Activated naive CD8-positive, alpha-beta T cell treated with anti-CD3 and anti-CD28 coated beads for 36 hours (primary cell): ENCODE measurements around the gene PLA2G12B. TPM values are rescaled to one million over a fixed set of nuclear protein-coding genes. Genes with fewer than 3 reads are reported as not detected.
"Not testable (repeated sequence)": the region's sequence is repeated elsewhere in the genome, so short reads cannot be mapped to it uniquely, and the experiment has no call there.

Experiments
- DNase-seq: peaks from one replicate; pipeline ENCODE4 v3.0.0; 2021
- H3K27ac Mint-ChIP-seq: one replicate; pipeline ENCODE4 v1.8.0; 2022; ENCODE audit warnings: mild to moderate bottlenecking, moderate library complexity, mixed read lengths
- H3K27me3 Mint-ChIP-seq: one replicate; pipeline ENCODE4 v1.8.0; 2022; ENCODE audit warnings: mild to moderate bottlenecking, mixed read lengths
- H3K36me3 Mint-ChIP-seq: one replicate; pipeline ENCODE4 v1.8.0; 2021; ENCODE audit warnings: mild to moderate bottlenecking, mixed read lengths
- H3K4me1 Mint-ChIP-seq: one replicate; pipeline ENCODE4 v1.8.0; 2021; ENCODE audit warnings: mixed read lengths
- H3K4me3 Mint-ChIP-seq: one replicate; pipeline ENCODE4 v1.8.0; 2022; ENCODE audit warnings: mild to moderate bottlenecking, moderate library complexity, mixed read lengths
- H3K9me3 Mint-ChIP-seq: one replicate; pipeline ENCODE4 v1.8.0; 2022; ENCODE audit warnings: mixed read lengths
- total RNA-seq, 2 experiments: library from RNA; stranded (reverse); gene quantifications; one replicate each; pipeline ENCODE4 v1.2.3, GENCODE V29; 2021

Gene PLA2G12B
- total RNA-seq, 2 experiments from 2014 or later = not detected

DNA sequence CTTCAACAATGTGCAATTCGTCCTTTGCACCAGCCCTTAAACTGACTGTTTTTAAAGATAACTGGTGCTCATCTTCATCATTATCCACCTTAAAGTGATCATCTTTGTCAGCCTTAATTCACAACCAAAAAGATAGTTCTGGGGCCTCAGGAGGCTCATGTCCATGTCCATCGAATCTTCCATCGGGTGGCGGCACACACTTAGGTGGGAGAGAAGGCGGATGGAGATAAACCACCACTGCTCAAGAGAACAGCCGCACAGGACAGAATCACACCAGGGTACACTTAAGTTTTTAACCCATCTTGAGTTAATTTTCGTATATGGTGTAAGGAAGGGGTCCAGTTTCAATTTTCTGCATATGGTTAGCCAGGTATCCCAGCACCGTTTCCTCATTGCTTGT is 36.3 kb downstream of the PLA2G12B start:
- H3K9me3 Mint-ChIP-seq = peaks cover 21% of the 10 kb centered on the region
- peaks cover 10% of the 10 kb centered on the region for H3K36me3 Mint-ChIP-seq
- no peak overlapping the region for H3K27ac Mint-ChIP-seq
- H3K4me1 Mint-ChIP-seq = no peaks in the 10 kb centered on the region
- DNase-seq = no peak
- no peaks in the 10 kb centered on the region for H3K27me3 Mint-ChIP-seq
- no peak overlapping the region for H3K4me3 Mint-ChIP-seq

DNA sequence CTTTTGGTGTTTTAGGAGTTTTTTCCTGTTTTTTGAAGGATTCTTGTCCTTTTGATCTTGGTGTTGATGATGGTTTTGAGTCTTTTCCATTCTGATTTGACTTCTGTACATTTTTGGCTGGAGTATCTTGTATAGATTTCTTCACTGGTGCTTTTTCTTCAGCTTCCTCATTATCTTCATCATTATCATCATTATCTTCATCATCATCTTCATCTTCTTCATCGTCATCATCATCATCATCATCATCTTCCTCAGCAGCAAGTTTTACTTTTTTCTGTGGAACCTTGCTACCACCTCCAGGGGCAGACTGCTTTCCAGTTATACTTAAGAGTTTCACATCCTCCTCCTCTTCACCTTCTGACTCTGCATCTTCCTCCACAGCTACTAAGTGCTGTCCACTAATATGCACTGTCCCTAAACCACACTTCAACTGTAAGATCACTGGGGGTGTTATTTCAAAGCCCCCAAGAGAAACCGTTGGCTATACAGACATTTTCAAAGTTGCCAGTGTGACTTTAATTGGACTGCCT is 36.7 kb downstream of the PLA2G12B start:
- H3K36me3 Mint-ChIP-seq, H3K27ac Mint-ChIP-seq, H3K27me3 Mint-ChIP-seq, H3K4me3 Mint-ChIP-seq, DNase-seq, H3K4me1 Mint-ChIP-seq: not testable (repeated sequence)
- H3K9me3 Mint-ChIP-seq = peaks cover 21% of the 10 kb centered on the region

DNA sequence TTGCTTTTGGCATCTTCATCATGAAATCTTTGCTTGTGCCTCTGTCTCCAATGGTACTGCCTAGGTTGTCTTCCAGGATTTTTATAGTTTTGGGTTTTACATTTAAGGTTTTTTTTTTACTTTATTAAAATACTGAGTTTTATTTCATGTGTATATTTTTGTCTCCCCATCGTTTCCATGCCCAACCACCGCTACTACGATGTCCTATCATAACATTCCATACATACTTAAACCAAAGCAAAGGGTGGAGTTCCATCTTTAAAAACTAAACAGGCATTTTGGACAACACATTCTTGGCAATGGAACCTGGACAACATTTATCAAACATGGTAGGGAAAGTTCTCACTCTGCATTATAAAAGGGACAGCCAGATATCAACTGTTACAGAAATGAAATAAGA is 37.4 kb downstream of the PLA2G12B start:
- H3K36me3 Mint-ChIP-seq, H3K27ac Mint-ChIP-seq, H3K27me3 Mint-ChIP-seq, DNase-seq, H3K4me3 Mint-ChIP-seq, H3K4me1 Mint-ChIP-seq: not testable (repeated sequence)
- H3K9me3 Mint-ChIP-seq = peaks cover 18% of the 10 kb centered on the region

DNA sequence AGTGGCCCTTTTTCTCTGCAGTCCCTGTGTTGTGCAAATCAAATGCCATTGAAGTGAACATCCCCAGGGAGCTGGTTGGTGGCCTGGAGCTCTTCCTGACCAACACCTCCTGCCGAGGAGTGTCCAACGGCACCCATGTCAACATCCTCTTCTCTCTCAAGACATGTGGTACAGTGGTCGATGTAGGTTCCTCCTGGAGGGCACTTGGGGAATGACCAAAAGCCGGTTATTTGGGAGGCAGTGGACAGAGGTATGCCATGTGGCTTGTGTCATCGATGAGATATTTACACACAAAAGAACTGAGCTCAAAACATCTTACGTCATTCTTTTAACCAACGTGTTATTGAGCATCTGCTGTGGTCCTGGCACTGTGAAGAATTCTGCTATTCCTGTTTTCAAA is 41.3 kb downstream of the PLA2G12B start:
- H3K4me1 Mint-ChIP-seq = no peaks in the 10 kb centered on the region
- no peak for DNase-seq
- no peaks in the 10 kb centered on the region for H3K9me3 Mint-ChIP-seq
- H3K27ac Mint-ChIP-seq = no peak overlapping the region
- no peaks in the 10 kb centered on the region for H3K27me3 Mint-ChIP-seq
- no peak overlapping the region for H3K4me3 Mint-ChIP-seq
- H3K36me3 Mint-ChIP-seq = no peaks in the 10 kb centered on the region

DNA sequence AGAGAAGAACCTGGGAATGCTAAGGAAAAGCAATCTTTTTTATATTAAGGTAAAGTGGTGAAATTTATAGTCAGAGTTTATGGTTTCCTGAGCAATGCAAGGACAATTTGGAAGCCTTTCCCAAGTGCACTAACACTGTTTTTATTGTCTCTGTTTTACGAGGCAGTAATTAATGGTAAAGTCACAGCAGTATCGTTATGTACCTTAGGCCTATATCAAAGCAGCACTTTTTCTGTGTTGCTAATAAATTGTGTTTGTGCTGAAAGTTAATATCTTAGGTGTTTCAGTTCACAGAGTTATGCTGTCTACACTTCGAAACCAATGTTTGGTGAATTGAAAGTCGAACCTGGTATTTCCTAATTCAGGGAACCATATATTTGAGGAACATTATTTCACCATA is 41.9 kb downstream of the PLA2G12B start:
- no peaks in the 10 kb centered on the region for H3K9me3 Mint-ChIP-seq
- H3K27me3 Mint-ChIP-seq = no peaks in the 10 kb centered on the region
- H3K27ac Mint-ChIP-seq = no peak overlapping the region

DNA sequence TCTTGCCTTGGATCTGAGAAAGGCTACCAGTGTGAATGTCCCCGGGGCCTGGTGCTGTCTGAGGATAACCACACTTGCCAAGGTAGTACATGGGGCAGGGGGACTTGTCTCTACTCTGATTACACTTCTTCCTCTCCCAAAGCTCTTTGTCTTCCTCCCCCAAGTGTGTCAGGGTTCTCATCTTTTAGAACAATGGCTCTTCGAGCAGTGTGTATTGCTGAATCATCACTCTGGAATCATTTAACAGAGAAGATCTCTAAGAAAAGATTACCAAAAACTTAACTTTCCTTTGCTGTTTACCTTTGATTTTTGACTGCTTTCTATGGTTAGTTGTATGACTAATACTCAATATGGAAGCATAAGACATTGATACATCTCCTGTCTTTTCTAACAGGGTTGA is 42.8 kb downstream of the PLA2G12B start:
- H3K27ac Mint-ChIP-seq = no peak overlapping the region
- no peaks in the 10 kb centered on the region for H3K27me3 Mint-ChIP-seq
- H3K36me3 Mint-ChIP-seq = no peaks in the 10 kb centered on the region

More for the DNA sequence above, 41.9 kb downstream of the PLA2G12B start:
- Mint-ChIP-seq H3K4me1 (no peaks in the 10 kb centered on the region), H3K36me3 (no peaks in the 10 kb centered on the region), H3K4me3 (no peak overlapping the region)
- no peak for DNase-seq

DNA sequence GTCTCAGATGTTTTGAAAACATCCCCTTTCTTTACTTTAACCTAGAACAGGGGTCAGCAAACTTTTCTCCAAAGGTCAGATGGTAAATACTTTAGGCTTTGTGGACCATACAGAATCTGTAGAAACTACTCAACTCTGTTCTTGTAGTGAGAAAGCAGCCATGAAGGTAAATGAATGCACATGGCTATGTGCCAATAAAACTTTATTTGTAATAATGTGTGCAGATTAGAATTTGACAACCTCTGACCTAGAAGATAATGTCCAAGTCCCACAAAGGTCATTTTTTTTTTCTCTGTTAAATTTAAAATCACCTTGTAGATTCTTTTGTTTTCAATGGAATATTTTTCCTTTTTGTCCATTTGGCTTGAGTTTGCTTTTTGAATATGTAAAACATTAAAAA is 43.9 kb downstream of the PLA2G12B start:
- no peak overlapping the region for H3K27ac Mint-ChIP-seq
- H3K36me3 Mint-ChIP-seq = no peaks in the 10 kb centered on the region
- no peaks in the 10 kb centered on the region for H3K9me3 Mint-ChIP-seq
- H3K4me3 Mint-ChIP-seq = no peak overlapping the region
- H3K27me3 Mint-ChIP-seq = no peaks in the 10 kb centered on the region
- peaks cover 3% of the 10 kb centered on the region for H3K4me1 Mint-ChIP-seq
- DNase-seq = no peak

More for the DNA sequence above, 42.8 kb downstream of the PLA2G12B start:
- H3K4me1 Mint-ChIP-seq = no peaks in the 10 kb centered on the region
- no peak for DNase-seq
- no peaks in the 10 kb centered on the region for H3K9me3 Mint-ChIP-seq
- H3K4me3 Mint-ChIP-seq = no peak overlapping the region

DNA sequence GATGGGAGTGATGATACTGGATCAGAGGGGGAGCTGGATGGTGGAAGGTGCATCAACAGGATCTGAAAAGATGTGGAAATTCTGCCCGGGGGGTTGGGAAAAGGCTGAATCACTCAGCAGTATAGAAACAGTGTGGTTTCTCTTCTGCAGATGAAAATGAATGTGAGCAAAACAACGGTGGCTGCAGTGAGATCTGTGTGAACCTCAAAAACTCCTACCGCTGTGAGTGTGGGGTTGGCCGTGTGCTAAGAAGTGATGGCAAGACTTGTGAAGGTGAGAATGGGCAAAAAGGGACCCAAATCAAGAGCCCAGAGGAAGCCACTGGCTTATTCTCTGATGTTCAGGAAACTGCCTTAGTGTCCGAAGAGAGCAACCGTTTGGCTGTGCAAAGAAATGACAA is 48.2 kb downstream of the PLA2G12B start:
- Mint-ChIP-seq H3K9me3 (no peaks in the 10 kb centered on the region), H3K4me3 (no peak overlapping the region), H3K36me3 (no peaks in the 10 kb centered on the region), H3K4me1 (peaks cover 5% of the 10 kb centered on the region), H3K27ac (no peak overlapping the region), H3K27me3 (no peaks in the 10 kb centered on the region)
- no peak for DNase-seq

DNA sequence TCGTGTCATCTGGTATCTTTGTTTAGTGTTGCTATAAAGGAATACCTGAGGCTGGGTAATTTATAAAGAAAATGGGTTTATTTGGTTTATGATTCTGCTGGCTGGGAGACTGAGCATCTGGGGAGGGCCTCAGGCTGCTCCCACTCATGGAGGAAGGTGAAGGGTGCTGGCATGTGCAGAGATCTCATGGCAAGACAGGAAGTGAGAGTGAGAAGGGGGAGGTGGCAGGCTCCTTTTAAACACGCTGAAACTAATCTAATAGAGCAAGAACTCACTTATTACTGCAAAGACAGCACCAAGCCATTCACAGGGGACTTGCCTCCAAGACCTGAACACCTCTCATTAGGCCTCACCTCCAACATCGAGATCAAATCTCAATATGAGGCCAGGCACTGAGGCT is 49.8 kb downstream of the PLA2G12B start:
- Mint-ChIP-seq H3K27me3 (no peaks in the 10 kb centered on the region), H3K4me3 (no peak overlapping the region), H3K27ac (no peak overlapping the region), H3K9me3 (no peaks in the 10 kb centered on the region), H3K4me1 (peaks cover 5% of the 10 kb centered on the region), H3K36me3 (no peaks in the 10 kb centered on the region)
- no peak for DNase-seq

DNA sequence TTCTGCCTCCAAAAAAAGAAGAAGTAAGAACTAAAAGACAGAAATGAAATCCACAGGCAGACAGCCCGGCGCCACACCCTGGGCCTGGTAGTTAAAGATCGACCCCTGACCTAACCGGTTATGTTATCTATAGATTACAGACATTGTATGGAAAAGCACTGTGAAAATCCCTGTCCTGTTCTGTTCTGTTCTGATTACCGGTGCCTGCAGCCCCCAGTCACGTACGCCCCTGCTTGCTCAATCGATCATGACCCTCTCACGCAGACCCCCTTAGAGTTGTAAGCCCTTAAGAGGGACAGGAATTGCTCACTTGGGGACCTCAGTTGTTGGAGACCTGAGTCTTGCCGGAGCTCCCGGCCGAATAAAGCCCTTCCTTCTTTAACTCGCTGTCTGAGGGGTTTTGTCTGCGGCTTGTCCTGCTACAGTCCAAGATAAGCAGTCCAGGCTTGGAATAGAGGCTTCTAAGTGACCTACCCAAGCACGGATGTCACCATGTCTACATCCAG is 50.6 kb downstream of the PLA2G12B start:
- not testable (repeated sequence) for H3K9me3 Mint-ChIP-seq, DNase-seq, H3K27ac Mint-ChIP-seq, H3K36me3 Mint-ChIP-seq, H3K4me1 Mint-ChIP-seq, H3K4me3 Mint-ChIP-seq, H3K27me3 Mint-ChIP-seq

DNA sequence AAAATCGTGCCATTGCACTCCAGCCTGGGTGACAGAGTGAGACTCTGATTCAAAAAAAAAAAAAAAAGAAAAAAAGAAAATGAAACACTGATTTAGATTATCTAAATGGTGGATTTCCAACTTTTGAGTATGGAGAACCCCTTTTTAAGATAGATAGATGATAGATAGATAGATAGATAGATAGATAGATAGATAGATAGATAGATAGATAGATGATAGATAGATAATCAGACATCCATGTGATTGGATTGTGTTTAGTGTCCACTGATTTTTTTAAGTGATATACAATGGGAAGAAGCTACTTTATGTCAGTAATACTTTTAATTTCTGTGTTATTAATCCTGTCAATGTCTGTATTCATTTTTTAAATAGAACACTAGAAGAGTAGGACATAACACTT is 55.1 kb downstream of the PLA2G12B start:
- Mint-ChIP-seq H3K27me3 (peaks cover 14% of the 10 kb centered on the region), H3K27ac (no peak overlapping the region), H3K36me3 (no peaks in the 10 kb centered on the region), H3K9me3 (no peaks in the 10 kb centered on the region), H3K4me1 (no peaks in the 10 kb centered on the region), H3K4me3 (no peak overlapping the region)
- no peak for DNase-seq

DNA sequence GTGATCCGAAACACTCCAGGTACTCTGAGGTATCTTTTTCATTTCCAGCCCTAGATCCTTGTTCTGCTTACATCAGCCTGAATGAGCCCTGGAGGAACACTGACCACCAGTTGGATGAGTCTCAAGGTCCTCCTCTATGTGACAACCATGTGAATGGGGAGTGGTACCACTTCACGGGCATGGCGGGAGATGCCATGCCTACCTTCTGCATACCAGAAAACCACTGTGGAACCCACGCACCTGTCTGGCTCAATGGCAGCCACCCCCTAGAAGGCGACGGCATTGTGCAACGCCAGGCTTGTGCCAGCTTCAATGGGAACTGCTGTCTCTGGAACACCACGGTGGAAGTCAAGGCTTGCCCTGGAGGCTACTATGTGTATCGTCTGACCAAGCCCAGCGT is 56.0 kb downstream of the PLA2G12B start:
- Mint-ChIP-seq H3K36me3 (no peaks in the 10 kb centered on the region), H3K27ac (no peak overlapping the region), H3K9me3 (no peaks in the 10 kb centered on the region), H3K4me3 (no peak overlapping the region), H3K4me1 (no peaks in the 10 kb centered on the region), H3K27me3 (peaks cover 17% of the 10 kb centered on the region)
- DNase-seq = no peak

DNA sequence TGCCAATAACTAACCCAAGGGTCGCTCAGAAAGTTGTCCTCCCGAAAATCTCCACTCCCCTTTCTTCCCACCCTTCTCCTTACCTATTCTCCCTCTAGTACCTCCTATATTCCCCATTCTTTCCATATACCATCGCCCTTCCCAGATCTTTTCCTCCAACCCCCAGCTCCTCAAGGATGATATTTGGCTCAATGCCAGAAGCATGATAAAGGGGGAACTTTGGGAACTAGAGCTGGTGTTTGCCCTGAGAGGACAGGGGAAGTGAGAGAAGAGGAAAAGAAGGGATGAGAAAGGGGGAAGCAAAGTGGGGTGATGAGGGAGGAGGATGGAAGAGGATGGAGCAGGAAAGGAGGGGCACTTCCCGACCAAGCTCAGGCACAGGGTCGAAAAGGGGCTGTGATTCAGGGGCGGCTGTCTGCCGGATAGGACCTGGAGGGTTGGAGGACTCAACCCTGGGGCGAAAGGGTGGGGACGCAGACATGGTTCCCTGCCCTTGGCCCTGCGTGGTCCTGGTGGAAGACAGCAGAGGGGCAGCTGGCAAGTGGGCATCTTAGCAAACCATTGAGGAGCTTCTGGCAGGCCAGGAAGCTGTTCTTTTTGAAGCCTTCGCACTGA is 59.3 kb downstream of the PLA2G12B start:
- no peak for DNase-seq
- no peaks in the 10 kb centered on the region for H3K9me3 Mint-ChIP-seq
- no peaks in the 10 kb centered on the region for H3K36me3 Mint-ChIP-seq
- no peak overlapping the region for H3K4me3 Mint-ChIP-seq
- H3K4me1 Mint-ChIP-seq = no peaks in the 10 kb centered on the region
- H3K27me3 Mint-ChIP-seq = peaks cover 17% of the 10 kb centered on the region
- H3K27ac Mint-ChIP-seq = no peak overlapping the region

DNA sequence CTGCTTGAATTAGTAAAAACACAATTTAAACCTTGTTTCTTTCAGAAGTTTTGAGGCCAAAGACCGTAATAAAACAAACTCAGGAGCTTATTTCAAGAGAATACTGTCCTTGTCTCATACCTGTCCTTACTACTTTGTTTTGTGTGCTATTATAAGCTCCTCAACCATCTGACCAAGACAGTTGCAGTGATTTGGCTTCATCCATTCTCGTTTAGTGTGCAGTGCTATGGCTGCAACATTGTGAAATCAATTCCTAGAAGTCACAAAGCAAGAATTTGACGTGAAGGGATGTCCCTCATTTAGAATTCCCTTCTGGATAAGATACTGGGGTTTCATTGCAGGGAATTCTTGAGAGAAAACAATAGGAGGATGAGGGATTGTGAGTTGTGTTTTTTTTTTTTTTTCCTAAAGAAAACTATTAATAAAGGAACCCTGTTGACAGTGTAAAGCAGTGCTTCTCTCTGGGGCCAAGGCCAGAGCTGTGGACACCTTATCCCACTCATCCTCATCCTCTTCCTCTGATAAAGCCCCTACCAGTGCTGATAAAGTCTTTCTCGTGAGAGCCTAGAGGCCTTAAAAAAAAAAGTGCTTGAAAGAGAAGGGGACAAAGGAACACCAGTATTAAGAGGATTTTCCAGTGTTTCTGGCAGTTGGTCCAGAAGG is 61.3 kb downstream of the PLA2G12B start, which contains the start of gene OIT3:
Gene OIT3 (plus strand): TSS at position 604 of the 663 bp plus-strand sequence. CDS start 60 bp downstream, outside the sequence.
- Mint-ChIP-seq H3K27ac (no peak within 1 kb of the TSS), H3K4me1 (no peaks in the 10 kb centered on the region), H3K36me3 (peaks cover 8% of the 10 kb centered on the region), H3K27me3 (peaks cover 17% of the 10 kb centered on the region), H3K4me3 (no peak within 1 kb of the TSS), H3K9me3 (no peaks in the 10 kb centered on the region)
- no peak for DNase-seq

DNA sequence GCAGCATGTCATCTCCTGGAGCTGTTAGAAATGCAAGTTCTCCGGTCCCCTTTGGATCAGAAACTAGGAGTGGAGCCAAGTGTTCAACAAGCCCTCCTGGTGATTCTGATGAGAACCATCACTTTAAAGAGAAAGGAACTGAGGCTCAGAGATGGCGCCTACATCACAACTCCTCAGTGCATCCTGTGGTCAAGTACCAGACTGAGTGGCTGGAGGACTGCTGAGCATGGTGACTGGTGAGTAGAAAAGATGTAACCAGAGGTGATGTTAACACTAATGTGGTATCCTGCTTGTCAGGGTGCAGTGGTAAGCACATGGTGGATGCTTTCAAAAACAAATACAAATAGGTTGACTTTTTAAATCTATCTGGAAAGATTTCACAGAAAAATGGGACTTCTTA is 64.5 kb downstream of the PLA2G12B start:
- no peak for DNase-seq
- Mint-ChIP-seq H3K4me3 (no peak overlapping the region), H3K4me1 (peaks cover 12% of the 10 kb centered on the region), H3K27me3 (peaks cover 8% of the 10 kb centered on the region), H3K36me3 (peaks cover 25% of the 10 kb centered on the region), H3K9me3 (no peaks in the 10 kb centered on the region), H3K27ac (no peak overlapping the region)

DNA sequence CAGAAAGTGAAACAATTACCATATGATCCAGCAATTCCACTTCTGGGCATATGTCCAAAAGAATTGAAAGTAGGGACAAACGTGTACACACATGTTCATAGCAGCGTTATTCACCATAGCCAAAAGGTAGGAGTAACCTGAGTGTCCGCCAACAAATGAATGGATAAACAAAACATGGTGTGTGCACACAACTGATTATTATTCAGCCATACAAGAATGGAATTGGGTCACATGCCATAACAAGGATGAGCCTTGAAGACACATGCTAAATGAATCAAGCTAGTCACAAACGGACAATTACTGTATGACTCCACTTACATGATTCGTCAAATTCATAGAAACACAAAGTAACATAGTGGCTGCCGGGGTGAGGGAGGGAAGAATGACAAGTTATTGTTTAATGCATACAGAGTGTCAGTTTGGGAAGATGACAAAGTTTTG is 65.2 kb downstream of the PLA2G12B start:
- Mint-ChIP-seq H3K27ac (no peak overlapping the region), H3K4me1 (peaks cover 12% of the 10 kb centered on the region), H3K9me3 (no peaks in the 10 kb centered on the region), H3K27me3 (peaks cover 1% of the 10 kb centered on the region), H3K4me3 (no peak overlapping the region), H3K36me3 (peaks cover 28% of the 10 kb centered on the region)
- DNase-seq = no peak
